Measurements from ENCODE around the gene TMPRSS6. TPM values are rescaled to one million over a fixed set of nuclear protein-coding genes. Genes with fewer than 3 reads are reported as not detected.

The TMPRSS6 gene
- under 1 TPM in 2 of 4 donors, not detected in 2; 0.10 to 0.18 TPM for total RNA-seq

GRCh38 chr22:37109242-37109917 is at the start of gene TMPRSS6:
Gene TMPRSS6, minus strand, starts transcription at chr22:37109713. Its CDS starts 6,296 bp downstream, at chr22:37103417.
- Histone ChIP-seq H3K9me3 (no peaks in the 10 kb centered on the region), H3K36me3 (no peaks in the 10 kb centered on the region), H3K27ac (no peak within 1 kb of the TSS), H3K4me3 (no peak within 1 kb of the TSS), H3K4me1 (no peaks in the 10 kb centered on the region), H3K27me3 (peaks cover 0 to 19% (median 16%) of the 10 kb centered on the region in 3 donors)
- in situ Hi-C loops (cut with MboI; ENCODE audit: low sequenced_read_pairs in 4 of 4), result no loop called here
- DNase-seq (no peak), ATAC-seq (no peak)
- TF ChIP-seq, protein P1, sequence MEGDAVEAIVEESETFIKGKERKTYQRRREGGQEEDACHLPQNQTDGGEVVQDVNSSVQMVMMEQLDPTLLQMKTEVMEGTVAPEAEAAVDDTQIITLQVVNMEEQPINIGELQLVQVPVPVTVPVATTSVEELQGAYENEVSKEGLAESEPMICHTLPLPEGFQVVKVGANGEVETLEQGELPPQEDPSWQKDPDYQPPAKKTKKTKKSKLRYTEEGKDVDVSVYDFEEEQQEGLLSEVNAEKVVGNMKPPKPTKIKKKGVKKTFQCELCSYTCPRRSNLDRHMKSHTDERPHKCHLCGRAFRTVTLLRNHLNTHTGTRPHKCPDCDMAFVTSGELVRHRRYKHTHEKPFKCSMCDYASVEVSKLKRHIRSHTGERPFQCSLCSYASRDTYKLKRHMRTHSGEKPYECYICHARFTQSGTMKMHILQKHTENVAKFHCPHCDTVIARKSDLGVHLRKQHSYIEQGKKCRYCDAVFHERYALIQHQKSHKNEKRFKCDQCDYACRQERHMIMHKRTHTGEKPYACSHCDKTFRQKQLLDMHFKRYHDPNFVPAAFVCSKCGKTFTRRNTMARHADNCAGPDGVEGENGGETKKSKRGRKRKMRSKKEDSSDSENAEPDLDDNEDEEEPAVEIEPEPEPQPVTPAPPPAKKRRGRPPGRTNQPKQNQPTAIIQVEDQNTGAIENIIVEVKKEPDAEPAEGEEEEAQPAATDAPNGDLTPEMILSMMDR (IDR thresholded peaks at IDR 0.05 in 4 of 5, conservative IDR thresholded peaks at IDR 0.05 in 1 of 5), result no peak
- TF ChIP-seq POLR2A (IDR thresholded peaks at IDR 0.05), result no peak
- intact Hi-C loops (cut with DNase I; ENCODE audit: low total_unique reads), result no loop called here

DNA sequence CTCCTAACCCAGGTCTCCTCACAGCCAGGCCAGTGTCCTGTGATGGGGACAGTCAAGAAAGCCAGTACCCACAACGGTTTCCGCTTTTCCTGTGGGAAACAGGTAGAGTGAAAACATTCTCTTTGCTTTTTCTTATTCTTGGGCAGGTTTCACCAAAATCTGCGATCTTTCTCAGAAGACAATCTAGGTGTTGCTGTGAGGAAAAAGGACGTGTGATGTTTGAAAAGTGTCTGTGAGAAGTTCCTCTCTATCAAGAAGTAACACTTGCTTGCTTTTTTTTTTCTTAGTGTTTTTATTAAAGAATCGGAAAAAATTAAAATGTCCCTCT is 49.4 kb upstream of the TMPRSS6 start:
- no peak overlapping the region for H3K27ac ChIP-seq
- peaks cover 0 to 16% (median 0%) of the 10 kb centered on the region in 3 donors for H3K27me3 ChIP-seq
- TF ChIP-seq, protein P1 (IDR thresholded peaks at IDR 0.05 in 4 of 5, conservative IDR thresholded peaks at IDR 0.05 in 1 of 5), result no peak
- no peak for TF ChIP-seq POLR2A (IDR thresholded peaks at IDR 0.05)
- intact Hi-C loops (cut with DNase I; ENCODE audit: low total_unique reads), result no loop called here
- no peak for DNase-seq
- no peaks in the 10 kb centered on the region for H3K36me3 ChIP-seq
- in situ Hi-C loops (cut with MboI; ENCODE audit: low sequenced_read_pairs in 4 of 4), result no loop called here
- no peak for ATAC-seq
- H3K4me3 ChIP-seq, result no peak overlapping the region
- H3K4me1 ChIP-seq, result no peaks in the 10 kb centered on the region
- no peaks in the 10 kb centered on the region for H3K9me3 ChIP-seq

DNA sequence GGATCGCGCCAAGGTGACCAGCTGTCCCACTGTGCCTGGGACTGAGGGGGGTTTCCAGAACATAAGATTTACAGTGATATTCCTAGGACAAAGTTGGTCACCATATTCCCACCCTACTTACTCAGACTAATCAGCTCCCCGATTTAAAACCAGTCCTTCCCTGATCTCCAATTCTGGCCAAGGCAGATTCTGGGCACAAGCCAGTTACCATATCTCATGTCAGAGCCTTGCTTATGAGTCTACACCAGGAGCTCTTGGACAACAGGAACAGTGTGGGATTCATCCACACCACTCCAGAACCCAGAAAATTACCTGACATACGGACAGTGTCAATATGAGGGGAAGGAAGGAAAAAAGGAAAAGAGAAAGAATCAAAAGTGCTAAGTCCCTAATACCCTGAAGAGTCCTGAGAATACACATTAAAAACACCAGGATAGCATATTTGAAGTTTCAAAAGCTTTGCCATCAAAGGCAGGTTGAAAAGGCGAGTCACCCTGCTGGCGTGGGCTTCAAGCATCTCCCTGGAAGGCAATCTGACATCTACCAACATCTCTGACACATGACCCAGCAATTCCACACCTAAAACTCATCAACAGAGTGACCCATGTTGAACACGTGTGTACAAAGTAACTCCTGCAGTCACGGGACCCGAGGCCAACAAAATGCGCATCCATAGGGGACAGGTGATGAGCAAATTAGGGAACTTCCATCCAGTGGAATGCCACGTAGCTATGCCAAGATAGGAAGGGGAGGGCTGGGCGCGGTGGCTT is 48.2 kb upstream of the TMPRSS6 start:
- no peak for TF ChIP-seq POLR2A (IDR thresholded peaks at IDR 0.05)
- TF ChIP-seq, protein P1 (IDR thresholded peaks at IDR 0.05 in 4 of 5, conservative IDR thresholded peaks at IDR 0.05 in 1 of 5), result no peak
- intact Hi-C loops (cut with DNase I; ENCODE audit: low total_unique reads) (no loop called here), in situ Hi-C loops (cut with MboI; ENCODE audit: low sequenced_read_pairs in 4 of 4) (no loop called here)

DNA sequence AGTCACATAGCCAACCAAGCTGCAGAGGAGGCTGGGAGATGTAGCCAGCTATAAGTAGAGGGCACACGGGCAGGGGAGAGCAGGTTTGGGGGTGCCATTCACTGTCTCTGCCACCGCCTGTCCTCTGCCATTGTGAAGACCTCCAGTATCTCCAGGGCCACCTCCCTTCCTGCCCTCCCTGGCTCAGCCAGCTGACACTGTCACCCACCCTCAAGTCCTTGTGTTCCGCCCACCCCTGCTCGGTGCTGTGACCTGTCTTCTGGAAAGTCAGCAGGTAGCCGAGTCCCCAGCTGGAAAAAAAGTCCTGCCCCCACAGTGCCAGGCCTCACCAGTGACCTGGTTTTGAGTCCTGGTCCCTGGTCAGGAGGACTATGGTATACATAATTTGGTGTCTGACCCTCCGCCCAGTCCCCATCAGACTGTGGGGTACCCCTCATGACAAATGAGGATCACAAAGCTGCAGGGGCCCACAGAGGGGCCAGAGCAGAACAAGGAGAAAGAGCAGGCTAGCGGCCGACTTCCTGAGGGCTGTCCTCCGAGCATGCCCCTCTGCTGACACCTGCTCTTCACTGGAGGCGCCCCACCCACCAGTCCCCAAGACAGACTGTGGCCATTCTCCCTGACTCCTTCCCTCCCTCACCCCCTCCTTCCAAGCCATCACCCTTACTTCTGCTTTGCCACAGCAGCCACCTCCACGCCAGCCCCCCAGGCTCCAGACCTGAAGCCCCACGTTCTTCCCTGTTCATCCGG is 47.3 kb upstream of the TMPRSS6 start:
- in situ Hi-C loops (cut with MboI; ENCODE audit: low sequenced_read_pairs in 4 of 4), result no loop called here
- intact Hi-C loops (cut with DNase I; ENCODE audit: low total_unique reads), result no loop called here
- ATAC-seq, result no peak
- H3K27ac ChIP-seq, result no peak overlapping the region
- peaks cover 0 to 18% (median 0%) of the 10 kb centered on the region in 3 donors for H3K27me3 ChIP-seq
- no peak for DNase-seq
- TF ChIP-seq, protein P1 (IDR thresholded peaks at IDR 0.05 in 4 of 5, conservative IDR thresholded peaks at IDR 0.05 in 1 of 5), result no peak
- TF ChIP-seq POLR2A (IDR thresholded peaks at IDR 0.05), result no peak
- no peak overlapping the region for H3K4me3 ChIP-seq
- peaks cover 0 to under 1% (median 0%) of the 10 kb centered on the region in 3 donors for H3K9me3 ChIP-seq
- no peaks in the 10 kb centered on the region for H3K4me1 ChIP-seq
- H3K36me3 ChIP-seq, result no peaks in the 10 kb centered on the region

More for the DNA sequence above, 48.2 kb upstream of the TMPRSS6 start:
- no peaks in the 10 kb centered on the region for H3K9me3 ChIP-seq
- H3K4me3 ChIP-seq, result no peak overlapping the region
- H3K27me3 ChIP-seq, result peaks cover 0 to 16% (median 0%) of the 10 kb centered on the region in 3 donors
- ATAC-seq, result no peak
- H3K27ac ChIP-seq, result no peak overlapping the region
- DNase-seq, result no peak
- H3K4me1 ChIP-seq, result no peaks in the 10 kb centered on the region
- H3K36me3 ChIP-seq, result no peaks in the 10 kb centered on the region
